Measurements from ENCODE around the gene CMBL. TPM values are rescaled to one million over a fixed set of nuclear protein-coding genes. Genes with fewer than 3 reads are reported as not detected.
A peak's percentile ranks its signal among the peaks of the same experiment; 100 is the strongest.

The CMBL gene
- total RNA-seq, result 10 to 100 TPM in 1 of 7 donors, 1 to 10 TPM in 6; 3.1 to 11.2 (median 4.8) TPM
- 1 to 10 TPM; 1.3 to 4.7 (median 2.5) TPM for polyA plus RNA-seq
- long read RNA-seq, donor 1, partial matches to known transcripts, result 0 of 3 reads
- long read RNA-seq, donor 1, other reads (novel, unspliced or antisense), result 0 of 3 reads
- long read RNA-seq, donor 2, transcript CMBL-201 (6 exons, 2,335 nt), result major isoform, 7 of 7 reads
- long read RNA-seq, donor 2, partial matches to known transcripts, result 0 of 7 reads
- long read RNA-seq, donor 2, other reads (novel, unspliced or antisense), result 0 of 7 reads

DNA sequence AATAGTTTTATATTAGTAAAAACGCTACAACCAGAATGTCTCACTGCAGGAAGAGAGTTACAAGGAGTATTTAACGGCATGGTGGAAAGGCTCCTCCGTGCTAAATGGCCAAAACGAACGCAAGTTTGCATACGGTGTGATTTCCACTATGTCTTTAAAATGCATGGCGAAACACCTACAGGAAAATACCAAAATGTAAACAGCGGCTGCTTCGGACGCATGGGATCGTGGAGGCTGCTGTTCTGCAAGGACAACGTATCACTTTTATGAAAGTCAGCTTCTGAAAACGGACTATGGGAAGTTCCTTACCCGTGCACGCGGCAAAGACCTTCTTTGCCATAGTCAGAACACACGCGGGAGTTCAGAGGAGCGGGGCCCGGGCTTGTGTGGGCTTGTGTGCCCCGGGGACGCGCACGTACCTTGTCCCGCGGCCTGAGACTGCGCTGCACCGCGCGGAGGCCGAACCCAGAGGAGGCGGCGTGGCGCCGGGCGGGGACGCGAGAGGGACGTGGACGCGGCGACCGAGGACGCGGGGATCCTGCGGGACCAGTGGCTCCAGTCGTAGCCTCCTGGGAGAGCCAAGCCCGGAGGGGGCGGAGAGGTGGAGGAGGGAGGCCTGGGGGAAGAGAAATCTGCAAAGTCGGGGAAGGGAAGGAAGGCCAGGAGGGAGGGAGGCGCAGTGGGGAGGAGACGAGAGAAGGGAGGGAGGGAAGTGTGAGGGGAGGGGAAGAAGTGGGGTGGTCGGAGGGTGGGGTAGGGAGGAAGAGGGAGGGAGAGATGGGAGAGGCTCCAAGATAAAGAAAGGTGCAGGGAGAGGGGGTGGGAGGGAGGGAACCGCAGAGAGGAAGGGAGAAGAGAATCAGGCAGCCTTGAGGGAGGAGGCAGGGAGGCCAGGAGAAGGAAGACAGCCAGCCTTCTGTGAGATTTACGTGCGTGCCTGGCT is at the start of gene CMBL:
TSS of gene CMBL (minus strand) at position 697 of the 943 bp plus-strand sequence. CDS start 17,140 bp downstream, outside the sequence.
- intact Hi-C loops (cut with DNase I; ENCODE audit: low total_unique reads), result no loop called here
- H3K27ac ChIP-seq, result peak within 1 kb of the TSS in 6 of 8 donors; percentile 29 to 79 (median 64)
- no peaks in the 10 kb centered on the region for H3K9me3 ChIP-seq
- TF ChIP-seq, protein P1, sequence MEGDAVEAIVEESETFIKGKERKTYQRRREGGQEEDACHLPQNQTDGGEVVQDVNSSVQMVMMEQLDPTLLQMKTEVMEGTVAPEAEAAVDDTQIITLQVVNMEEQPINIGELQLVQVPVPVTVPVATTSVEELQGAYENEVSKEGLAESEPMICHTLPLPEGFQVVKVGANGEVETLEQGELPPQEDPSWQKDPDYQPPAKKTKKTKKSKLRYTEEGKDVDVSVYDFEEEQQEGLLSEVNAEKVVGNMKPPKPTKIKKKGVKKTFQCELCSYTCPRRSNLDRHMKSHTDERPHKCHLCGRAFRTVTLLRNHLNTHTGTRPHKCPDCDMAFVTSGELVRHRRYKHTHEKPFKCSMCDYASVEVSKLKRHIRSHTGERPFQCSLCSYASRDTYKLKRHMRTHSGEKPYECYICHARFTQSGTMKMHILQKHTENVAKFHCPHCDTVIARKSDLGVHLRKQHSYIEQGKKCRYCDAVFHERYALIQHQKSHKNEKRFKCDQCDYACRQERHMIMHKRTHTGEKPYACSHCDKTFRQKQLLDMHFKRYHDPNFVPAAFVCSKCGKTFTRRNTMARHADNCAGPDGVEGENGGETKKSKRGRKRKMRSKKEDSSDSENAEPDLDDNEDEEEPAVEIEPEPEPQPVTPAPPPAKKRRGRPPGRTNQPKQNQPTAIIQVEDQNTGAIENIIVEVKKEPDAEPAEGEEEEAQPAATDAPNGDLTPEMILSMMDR (IDR thresholded peaks at IDR 0.05 in 8 of 11, conservative IDR thresholded peaks at IDR 0.05 in 3 of 11), result no peak
- peak in 2 of 3 donors; percentile 61 to 66 for TF ChIP-seq POLR2AphosphoS5 (IDR thresholded peaks at IDR 0.05)
- TF ChIP-seq POLR2A (IDR thresholded peaks at IDR 0.05), result no peak
- H3K36me3 ChIP-seq, result no peaks in the 10 kb centered on the region
- peaks cover 0 to 29% (median 14%) of the 10 kb centered on the region in 6 donors for H3K4me1 ChIP-seq
- H3K4me3 ChIP-seq, result peak within 1 kb of the TSS; percentile 35 to 68 (median 49)
- WGBS, 5 donors, result 2 to 3% (median 2%) methylated on average over 47 to 56 of the region's 56 CpGs
- H3K27me3 ChIP-seq (replicated peaks in 1 of 7), result peaks cover 0 to 23% (median 0%) of the 10 kb centered on the region in 7 donors
- DNase-seq, result peak; percentile 84

DNA sequence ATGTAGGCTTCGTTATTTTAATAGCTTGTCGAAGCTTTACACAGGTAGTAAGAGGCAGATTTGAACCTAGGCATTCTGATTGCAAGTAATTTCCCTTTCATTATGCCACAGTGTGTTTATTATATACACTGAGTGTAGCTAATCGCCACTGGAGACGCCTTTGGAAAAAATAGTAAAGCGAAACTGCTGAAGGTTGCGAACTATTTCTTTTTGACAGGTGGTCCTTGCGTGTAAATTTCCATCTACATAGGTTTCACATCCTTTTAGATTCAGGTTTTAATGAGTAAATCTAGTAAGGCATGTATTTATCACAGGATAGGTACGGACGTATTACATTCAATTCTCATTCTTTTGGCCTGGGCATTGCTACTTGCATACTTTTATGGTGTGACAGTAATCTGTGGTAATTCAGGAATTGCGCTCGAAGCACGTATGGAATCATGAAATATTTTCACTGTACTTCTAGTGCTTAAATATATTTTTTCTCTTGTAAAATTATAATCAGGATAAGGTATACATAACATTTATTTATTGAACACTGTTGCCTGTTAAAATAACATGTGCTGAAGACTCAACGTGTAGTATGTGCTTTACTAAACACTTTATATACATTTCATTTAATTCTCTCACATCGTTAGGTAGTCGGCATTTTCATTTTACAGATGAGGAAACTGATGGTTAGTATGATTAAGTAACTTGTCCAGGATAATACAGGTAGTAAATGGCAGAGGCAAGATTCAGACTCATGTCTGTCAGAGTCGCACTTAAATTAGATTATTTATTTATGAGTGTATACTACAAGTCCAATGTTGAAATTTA is 47.6 kb upstream of the CMBL start:
- peaks cover 13 to 75% (median 63%) of the 10 kb centered on the region in 6 donors for H3K4me1 ChIP-seq
- peak overlapping the region in 7 of 8 donors; percentile 98 to 100 (median 99) for H3K27ac ChIP-seq
- no peak for TF ChIP-seq POLR2AphosphoS5 (IDR thresholded peaks at IDR 0.05)
- no peak for TF ChIP-seq POLR2A (IDR thresholded peaks at IDR 0.05)
- TF ChIP-seq, protein P1 (IDR thresholded peaks at IDR 0.05 in 8 of 11, conservative IDR thresholded peaks at IDR 0.05 in 3 of 11), result no peak
- H3K9me3 ChIP-seq, result no peaks in the 10 kb centered on the region
- no peak for DNase-seq
- H3K4me3 ChIP-seq, result peak overlapping the region; percentile 65 to 95 (median 84)
- peaks cover 0 to 3% (median 0%) of the 10 kb centered on the region in 6 donors for H3K36me3 ChIP-seq
- intact Hi-C loops (cut with DNase I; ENCODE audit: low total_unique reads), result no loop called here
- 20 to 25% (median 21%) methylated on average over 16 of the region's 16 CpGs for WGBS, 5 donors
- H3K27me3 ChIP-seq (replicated peaks in 1 of 7), result no peaks in the 10 kb centered on the region

DNA sequence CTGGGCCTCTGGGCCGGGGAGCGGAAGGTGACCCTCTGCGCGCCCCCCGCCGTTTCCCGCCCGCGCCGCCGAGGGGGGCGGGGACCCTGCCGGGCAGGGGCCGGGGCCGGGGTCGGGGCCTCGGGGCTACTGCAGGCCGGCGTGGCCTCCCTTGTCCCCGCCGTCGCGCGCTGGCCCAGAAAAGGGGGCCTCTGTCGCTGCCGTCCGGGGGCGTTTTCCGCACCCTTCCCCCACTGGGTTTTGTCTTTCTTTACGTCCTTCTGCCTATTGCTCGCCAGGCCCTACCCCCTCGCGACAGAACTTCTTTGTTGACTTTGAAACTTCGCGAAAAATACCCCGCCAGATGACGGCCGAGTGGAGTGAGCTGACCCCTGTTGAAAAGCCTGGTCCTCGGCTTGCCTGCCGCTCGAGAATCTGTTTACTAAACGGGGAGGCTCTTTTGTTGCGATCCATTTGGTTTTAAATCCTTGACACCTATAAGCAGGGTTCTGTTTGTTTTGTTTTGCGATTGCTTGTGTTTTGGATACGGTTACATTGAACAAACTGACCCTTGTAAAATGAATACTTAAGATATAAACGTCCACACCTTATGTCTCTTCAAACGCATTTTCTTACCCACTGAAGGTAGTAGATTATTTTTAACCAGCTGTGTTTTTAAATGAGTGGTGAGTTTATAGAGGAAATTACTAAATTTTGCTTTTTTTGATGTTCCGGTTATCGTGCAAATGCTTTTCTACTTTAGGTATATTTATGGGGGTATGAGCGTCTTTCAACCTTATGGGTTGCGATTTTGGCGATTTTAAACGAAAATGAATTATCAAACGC is 46.6 kb upstream of the CMBL start:
- Histone ChIP-seq H3K27ac (peak overlapping the region; percentile 97 to 100 (median 98)), H3K4me3 (peak overlapping the region; percentile 65 to 95 (median 84)), H3K9me3 (no peaks in the 10 kb centered on the region), H3K27me3 (replicated peaks in 1 of 7) (no peaks in the 10 kb centered on the region), H3K4me1 (peaks cover 12 to 66% (median 53%) of the 10 kb centered on the region in 6 donors), H3K36me3 (no peaks in the 10 kb centered on the region)
- no peak for DNase-seq
- WGBS, 5 donors, result 0 to 1% (median 1%) methylated on average over 47 to 54 of the region's 54 CpGs
- TF ChIP-seq, protein P1 (IDR thresholded peaks at IDR 0.05 in 8 of 11, conservative IDR thresholded peaks at IDR 0.05 in 3 of 11), result no peak
- TF ChIP-seq POLR2AphosphoS5 (IDR thresholded peaks at IDR 0.05), result no peak
- TF ChIP-seq POLR2A (IDR thresholded peaks at IDR 0.05), result no peak
- intact Hi-C loops (cut with DNase I; ENCODE audit: low total_unique reads), result loop anchor here (5.0 kb wide), 1 partner anchor 408 kb away; the partner anchor contains the start of gene DAP

Data from spleen (tissue), 13 donors.